CD14-positive monocyte (primary cell): ENCODE measurements around the gene INPP5A. TPM values are rescaled to one million over a fixed set of nuclear protein-coding genes. Genes with fewer than 3 reads are reported as not detected.
A peak's percentile ranks its signal among the peaks of the same experiment; 100 is the strongest.

Experiments
- DNase-seq, 3 donors: peaks; one replicate each; pipeline ENCODE4 v3.0.0-alpha.2; 2011 to 2022
- H2AFZ ChIP-seq: 2 replicates; pipeline ENCODE4 v1.6.0; 2012; ENCODE audit warnings: mild to moderate bottlenecking, low read depth, low read length, inconsistent platforms; ENCODE audit not compliant: insufficient read depth, poor library complexity, severe bottlenecking
- H3K27ac ChIP-seq, 2 donors: 1 replicate in 1 of 2; 2 replicates in 1 of 2; pipeline ENCODE4 v1.5.1; 2012 to 2013; ENCODE audit warnings: low read length in 2 of 2, control low read depth in 1 of 2, inconsistent platforms in 1 of 2, low read depth in 1 of 2, mild to moderate bottlenecking in 1 of 2
- H3K27me3 ChIP-seq, 2 donors: one replicate each; pipeline versions ENCODE4 v1.6.0 to v1.6.1; 2011 to 2013; ENCODE audit warnings: low read length in 2 of 2; ENCODE audit not compliant: control insufficient read depth in 2 of 2, insufficient read depth in 2 of 2
- H3K36me3 ChIP-seq, 2 donors: replicated peaks in 1 of 2; 1 replicate in 1 of 2; 2 replicates in 1 of 2; pipeline versions ENCODE4 v1.5.1 to v1.6.1; 2012 to 2013; ENCODE audit warnings: low read length in 2 of 2, control low read depth in 1 of 2, inconsistent platforms in 1 of 2, mild to moderate bottlenecking in 1 of 2; ENCODE audit not compliant: insufficient read depth in 2 of 2, control insufficient read depth in 1 of 2
- H3K4me1 ChIP-seq, 2 donors: 1 replicate in 1 of 2; 2 replicates in 1 of 2; pipeline versions ENCODE4 v1.5.1 to v1.6.1; 2012 to 2013; ENCODE audit warnings: low read length in 2 of 2, control low read depth in 1 of 2, inconsistent platforms in 1 of 2, mild to moderate bottlenecking in 1 of 2, moderate library complexity in 1 of 2; ENCODE audit not compliant: insufficient read depth in 2 of 2, control insufficient read depth in 1 of 2
- H3K4me2 ChIP-seq: replicated peaks from 2 replicates; pipeline ENCODE3; 2012; ENCODE audit warnings: low read length, moderate library complexity, mild to moderate bottlenecking; ENCODE audit not compliant: poor library complexity, severe bottlenecking; ENCODE audit errors: extremely low read depth
- H3K4me3 ChIP-seq, 3 experiments: fragments of 200-600 bp in 1 of 3; sonication (generic) in 1 of 3; replicated peaks in 1 of 3; 1 replicate in 2 of 3; 2 replicates in 1 of 3; pipeline ENCODE4 v1.5.1; 2011 to 2013; ENCODE audit warnings: low read length in 3 of 3, mild to moderate bottlenecking in 3 of 3, control low read depth in 2 of 3, low read depth in 2 of 3, inconsistent platforms in 1 of 3, moderate library complexity in 1 of 3
- H3K79me2 ChIP-seq: 2 replicates; pipeline ENCODE4 v1.6.0; 2012; ENCODE audit warnings: mild to moderate bottlenecking, control low read depth, inconsistent platforms, low read length, moderate library complexity; ENCODE audit not compliant: insufficient read depth
- H3K9ac ChIP-seq: 2 replicates; pipeline ENCODE4 v1.6.0; 2017; ENCODE audit warnings: low read length, mild to moderate bottlenecking; ENCODE audit not compliant: insufficient read depth, poor library complexity, severe bottlenecking
- H3K9me3 ChIP-seq, 2 donors: replicated peaks in 1 of 2; 1 replicate in 1 of 2; 2 replicates in 1 of 2; pipeline versions ENCODE4 v1.5.1 to v1.6.1; 2012 to 2013; ENCODE audit warnings: low read length in 2 of 2, control low read depth in 1 of 2; ENCODE audit not compliant: control insufficient read depth in 1 of 2, insufficient read depth in 1 of 2
- H4K20me1 ChIP-seq: 2 replicates; pipeline ENCODE4 v1.6.0; 2012; ENCODE audit warnings: mild to moderate bottlenecking, low read length, control low read depth, moderate library complexity; ENCODE audit not compliant: insufficient read depth
- H3K27ac Mint-ChIP-seq, 7 donors: one replicate each; pipeline ENCODE4 v1.8.0; 2020; ENCODE audit warnings: mild to moderate bottlenecking in 7 of 7, mixed read lengths in 7 of 7, moderate library complexity in 6 of 7, inconsistent platforms in 2 of 7
- H3K27me3 Mint-ChIP-seq, 3 donors: one replicate each; pipeline ENCODE4 v1.8.0; 2021 to 2022; ENCODE audit warnings: low read depth in 3 of 3, mild to moderate bottlenecking in 3 of 3, mixed read lengths in 3 of 3, moderate library complexity in 3 of 3, inconsistent platforms in 1 of 3
- H3K36me3 Mint-ChIP-seq, 2 donors: one replicate each; pipeline ENCODE4 v1.8.0; 2020; ENCODE audit warnings: mixed read lengths in 2 of 2, inconsistent platforms in 1 of 2, mild to moderate bottlenecking in 1 of 2
- H3K4me1 Mint-ChIP-seq: one replicate; pipeline ENCODE4 v1.8.0; 2020; ENCODE audit warnings: mild to moderate bottlenecking, mixed read lengths
- H3K4me3 Mint-ChIP-seq, 2 donors: one replicate each; pipeline ENCODE4 v1.8.0; 2020; ENCODE audit warnings: mild to moderate bottlenecking in 2 of 2, mixed read lengths in 2 of 2, moderate library complexity in 1 of 2
- H3K9me3 Mint-ChIP-seq, 7 donors: one replicate each; pipeline ENCODE4 v1.8.0; 2020 to 2022; ENCODE audit warnings: mixed read lengths in 7 of 7, mild to moderate bottlenecking in 6 of 7, moderate library complexity in 6 of 7, inconsistent platforms in 2 of 7
- CTCF ChIP-seq: fragments of 200-600 bp; IDR thresholded peaks from one replicate; pipeline ENCODE4 v1.8.0; 2022; ENCODE audit warnings: antibody characterized with exemption, mild to moderate bottlenecking
- WGBS: methylation state at CpG from one replicate; pipeline ENCODE4 v1.1.5; 2013; ENCODE audit warnings: missing lambda C conversion rate; ENCODE audit not compliant: insufficient coverage; 5-methylcytosine and 5-hydroxymethylcytosine counted together
- intact Hi-C, 2 donors: fragments of 100-400 bp; cut with micrococcal nuclease; formaldehyde crosslinking; loops; one replicate each; pipeline versions ENCODE4 v1.15.0 to v1.15.1; 2023
- polyA plus RNA-seq, 3 donors: library from polyadenylated mRNA; depleted of rRNA in 1 of 3; unstranded in 2 of 3; stranded (reverse) in 1 of 3; fragments of 300-500 nt in 2 of 3; fragments of >200 nt in 1 of 3; fragmentation: Illumina TruSeq in 2 of 3; gene quantifications; 1 replicate in 2 of 3; 2 replicates in 1 of 3; pipeline ENCODE4 v1.2.3, GENCODE V29; 2012 to 2021

Gene INPP5A
- polyA plus RNA-seq, 3 donors = 0.87 to 17.2 (median 2.9) TPM

DNA sequence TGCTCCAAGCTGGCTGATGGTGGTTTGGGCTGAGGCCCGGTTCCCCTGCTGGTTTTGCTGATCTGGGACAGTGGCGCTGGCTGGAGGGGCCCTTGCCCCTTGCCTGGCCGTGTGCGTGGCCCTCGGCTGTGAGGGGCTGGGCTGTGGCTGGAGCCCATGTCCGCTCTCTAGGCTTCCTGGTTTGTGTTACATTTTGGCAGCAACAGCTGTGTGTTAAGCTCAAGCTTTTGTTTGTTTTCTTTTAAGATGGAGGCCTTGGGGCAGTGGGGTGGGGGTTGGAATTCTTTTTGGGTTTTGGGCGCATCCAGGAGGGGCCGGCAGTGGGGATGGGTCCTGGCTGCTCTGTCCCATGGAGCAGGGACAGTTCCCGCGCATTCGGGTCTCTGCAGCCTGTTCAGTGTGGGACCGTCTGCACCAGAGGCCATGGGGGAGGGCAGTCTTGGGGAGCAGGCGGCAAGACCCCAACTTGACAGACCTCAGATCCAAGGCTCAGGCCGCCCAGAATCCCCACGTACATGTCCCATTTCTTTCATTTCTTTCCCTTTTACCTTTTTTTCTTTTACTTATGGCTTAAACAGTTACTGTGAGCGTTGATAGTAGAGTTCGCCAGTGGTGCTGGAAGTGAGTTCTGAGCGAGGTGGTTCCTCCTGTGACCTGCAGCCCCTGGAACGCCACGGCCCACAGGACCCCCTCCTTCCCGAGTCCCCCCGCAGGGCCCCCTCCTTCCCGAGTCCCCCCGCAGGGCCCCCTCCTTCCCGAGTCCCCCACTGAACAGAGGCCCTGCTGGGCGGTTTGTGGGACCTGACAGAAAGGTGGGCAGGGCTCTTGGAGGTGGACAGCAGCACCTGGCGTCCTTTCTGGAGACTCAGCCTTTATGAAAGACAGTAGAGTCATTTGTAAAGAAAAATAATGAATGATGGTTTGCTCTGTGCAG lies 75.3 kb downstream of the INPP5A start:
- H3K27me3 ChIP-seq = no peaks in the 10 kb centered on the region
- H2AFZ ChIP-seq = no peak overlapping the region
- intact Hi-C loops = no loop called here
- peaks cover 28% of the 10 kb centered on the region for H3K79me2 ChIP-seq
- H3K4me1 ChIP-seq = peaks cover 9 to 15% of the 10 kb centered on the region in 2 donors
- no peak for DNase-seq
- no peak for TF ChIP-seq CTCF
- Mint-ChIP-seq H3K4me1 (peaks cover 33% of the 10 kb centered on the region), H3K27me3 (peaks cover 0 to 1% (median 0%) of the 10 kb centered on the region in 3 donors), H3K9me3 (peaks cover 0 to 4% (median 0%) of the 10 kb centered on the region in 7 donors), H3K4me3 (no peak overlapping the region), H3K36me3 (peaks cover 20 to 45% of the 10 kb centered on the region in 2 donors), H3K27ac (peak overlapping the region in 3 of 7 donors; percentile 30 to 50 (median 41))
- no peak overlapping the region for H3K4me3 ChIP-seq
- WGBS = 90% methylated on average over 13 of the region's 27 CpGs
- no peaks in the 10 kb centered on the region for H3K9me3 ChIP-seq
- H4K20me1 ChIP-seq = peaks cover 89% of the 10 kb centered on the region
- no peak overlapping the region for H3K4me2 ChIP-seq
- H3K36me3 ChIP-seq = peaks cover 8 to 14% of the 10 kb centered on the region in 2 donors
- no peak overlapping the region for H3K9ac ChIP-seq
- no peak overlapping the region for H3K27ac ChIP-seq

GRCh38 chr10:132613566-132614348 lies 76.2 kb downstream of the INPP5A start:
- intact Hi-C loops = no loop called here
- Histone ChIP-seq H2AFZ (no peak overlapping the region), H3K79me2 (peaks cover 27% of the 10 kb centered on the region), H3K36me3 (peaks cover 8 to 22% of the 10 kb centered on the region in 2 donors), H3K4me2 (no peak overlapping the region), H3K27me3 (no peaks in the 10 kb centered on the region), H4K20me1 (peaks cover 85% of the 10 kb centered on the region), H3K27ac (no peak overlapping the region), H3K4me3 (no peak overlapping the region), H3K9me3 (peaks cover 3% of the 10 kb centered on the region in 2 donors), H3K4me1 (peaks cover 9 to 15% of the 10 kb centered on the region in 2 donors), H3K9ac (no peak overlapping the region)
- Mint-ChIP-seq H3K4me3 (no peak overlapping the region), H3K27me3 (peaks cover 0 to 1% (median 0%) of the 10 kb centered on the region in 3 donors), H3K4me1 (peaks cover 33% of the 10 kb centered on the region), H3K27ac (peak overlapping the region in 1 of 7 donors; percentile 11), H3K36me3 (peaks cover 28 to 51% of the 10 kb centered on the region in 2 donors), H3K9me3 (peaks cover 3 to 9% (median 5%) of the 10 kb centered on the region in 7 donors)
- 96% methylated on average over 10 of the region's 22 CpGs for WGBS
- DNase-seq = no peak
- TF ChIP-seq CTCF = no peak
